NCI-H2107 treated with DMSO at 0.1 percent for 48 hours (cell line): Measurements from ENCODE around the gene CACNA1B.

Experiments used
- DNase-seq: peaks from one replicate; lab custom pipeline; 2025; ENCODE audit not compliant: unreplicated experiment; lab: John Stamatoyannopoulos, UW

CACNA1B gene

DNA sequence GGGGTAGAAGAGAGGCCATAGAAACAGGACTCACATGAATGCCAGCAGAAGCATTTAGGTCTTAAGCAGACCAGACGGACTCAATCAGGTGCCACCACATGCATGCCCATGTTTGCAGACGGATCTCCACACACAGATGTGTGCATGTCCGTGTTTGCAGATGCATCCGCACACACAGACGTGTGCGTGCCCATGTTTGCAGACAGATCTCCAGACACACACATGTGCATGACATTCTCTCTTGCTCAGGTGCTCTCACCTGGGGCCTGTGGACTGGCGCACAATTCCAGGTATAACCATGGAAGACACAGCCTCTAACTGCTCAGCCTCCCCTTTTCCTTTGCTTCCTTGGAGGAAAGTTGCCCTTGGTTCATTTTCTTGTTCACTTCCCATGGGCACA, 148.3 kb downstream of the CACNA1B start:
- DNase-seq = no peak

DNA sequence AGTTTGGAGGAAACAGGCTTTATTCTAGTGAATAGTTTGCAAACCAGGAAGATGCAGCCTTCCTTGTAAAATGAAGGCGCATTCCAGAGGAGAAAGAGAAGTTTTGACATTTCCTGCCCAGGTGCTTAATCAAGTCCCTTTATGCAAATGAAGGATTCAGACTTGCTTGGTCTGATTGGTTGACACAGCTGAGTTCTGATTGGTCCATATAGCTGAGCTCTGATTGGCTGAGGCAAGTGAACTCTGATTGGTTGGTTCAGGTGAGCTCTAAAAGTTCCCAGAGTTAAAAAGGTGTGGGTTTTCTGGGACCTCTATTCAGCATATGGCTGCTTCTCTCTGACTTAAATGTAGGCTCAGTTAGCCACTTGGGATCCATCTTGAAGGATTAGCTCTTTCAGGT, 151.0 kb downstream of the CACNA1B start:
- no peak for DNase-seq

DNA sequence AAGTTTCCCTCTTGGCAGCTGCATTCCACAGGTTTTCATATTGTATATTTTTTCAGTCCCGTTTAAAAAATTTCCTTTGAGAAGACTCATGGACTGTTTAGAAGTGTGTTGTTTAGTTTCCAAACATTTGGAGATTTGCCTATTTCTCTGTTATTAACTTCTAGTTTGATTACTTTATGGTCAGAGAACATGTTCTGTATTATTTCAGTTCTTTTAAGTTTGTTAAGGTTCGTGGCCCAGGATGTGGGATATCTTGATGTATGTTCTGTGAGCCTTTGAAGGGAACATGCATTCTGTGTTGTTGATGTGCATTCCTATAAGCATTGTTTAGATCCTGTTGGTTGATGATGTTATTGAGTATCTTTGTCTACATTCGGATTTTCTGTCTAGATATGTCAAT, 153.6 kb downstream of the CACNA1B start:
- no peak for DNase-seq

DNA sequence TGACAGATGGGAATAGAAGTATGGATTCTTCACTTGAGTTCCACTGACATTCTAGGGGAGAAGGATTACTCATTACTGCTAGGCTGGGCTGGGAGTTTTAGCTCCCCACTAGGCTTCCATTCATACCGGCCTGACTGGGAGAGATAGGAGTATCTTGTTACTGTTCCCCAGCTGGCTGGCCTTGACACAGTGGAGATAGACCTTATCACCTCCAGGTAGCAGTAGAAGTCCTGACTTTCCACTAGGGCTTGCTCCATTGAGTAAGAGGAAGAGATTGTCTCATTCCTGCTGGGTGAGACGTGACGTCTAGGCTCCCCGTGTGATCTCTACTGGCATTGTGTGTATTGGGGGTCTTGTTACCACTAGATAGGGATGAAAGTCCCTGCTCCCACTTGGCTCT, 156.4 kb downstream of the CACNA1B start:
- DNase-seq = no peak

DNA sequence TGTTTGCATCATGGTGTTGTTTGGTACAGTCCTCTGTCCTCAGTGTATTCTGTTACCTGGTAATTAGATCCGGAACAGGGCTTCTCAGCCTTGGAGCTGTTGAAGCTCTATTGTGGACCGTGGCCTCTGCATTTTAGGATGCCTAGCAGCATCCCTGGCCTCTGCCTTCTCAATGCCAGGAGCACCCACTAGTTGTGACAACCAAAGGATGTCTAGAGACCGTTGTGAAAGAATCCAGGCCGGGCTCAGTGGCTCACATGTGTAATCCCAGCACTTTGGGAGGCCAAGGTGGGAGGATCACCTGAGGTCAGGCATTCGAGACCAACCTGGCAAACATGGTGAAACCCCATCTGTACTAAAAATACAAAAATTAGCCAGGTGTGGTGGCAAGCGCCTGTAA, 159.6 kb downstream of the CACNA1B start:
- no peak for DNase-seq

DNA sequence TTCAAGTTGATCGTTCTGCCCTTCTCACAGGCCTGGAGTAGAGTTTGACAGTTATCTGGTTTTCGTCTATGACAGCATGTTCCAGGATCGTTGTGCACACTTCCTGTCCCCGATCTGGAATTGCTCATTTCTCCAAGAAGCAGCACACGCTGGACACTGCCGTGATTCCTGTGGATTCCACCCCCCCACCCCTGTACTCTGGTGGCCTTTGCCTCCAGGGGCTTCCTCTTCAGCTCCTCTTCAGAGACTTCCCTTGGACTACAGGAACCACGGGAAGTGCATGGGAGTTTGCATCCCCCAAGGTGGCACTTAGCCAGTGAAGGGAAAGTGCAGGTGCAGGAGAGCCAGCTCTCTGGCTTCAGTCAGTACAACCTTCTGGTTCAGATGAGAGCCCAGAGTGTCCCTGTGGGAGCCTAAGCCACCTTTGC, 160.7 kb downstream of the CACNA1B start:
- no peak for DNase-seq

DNA sequence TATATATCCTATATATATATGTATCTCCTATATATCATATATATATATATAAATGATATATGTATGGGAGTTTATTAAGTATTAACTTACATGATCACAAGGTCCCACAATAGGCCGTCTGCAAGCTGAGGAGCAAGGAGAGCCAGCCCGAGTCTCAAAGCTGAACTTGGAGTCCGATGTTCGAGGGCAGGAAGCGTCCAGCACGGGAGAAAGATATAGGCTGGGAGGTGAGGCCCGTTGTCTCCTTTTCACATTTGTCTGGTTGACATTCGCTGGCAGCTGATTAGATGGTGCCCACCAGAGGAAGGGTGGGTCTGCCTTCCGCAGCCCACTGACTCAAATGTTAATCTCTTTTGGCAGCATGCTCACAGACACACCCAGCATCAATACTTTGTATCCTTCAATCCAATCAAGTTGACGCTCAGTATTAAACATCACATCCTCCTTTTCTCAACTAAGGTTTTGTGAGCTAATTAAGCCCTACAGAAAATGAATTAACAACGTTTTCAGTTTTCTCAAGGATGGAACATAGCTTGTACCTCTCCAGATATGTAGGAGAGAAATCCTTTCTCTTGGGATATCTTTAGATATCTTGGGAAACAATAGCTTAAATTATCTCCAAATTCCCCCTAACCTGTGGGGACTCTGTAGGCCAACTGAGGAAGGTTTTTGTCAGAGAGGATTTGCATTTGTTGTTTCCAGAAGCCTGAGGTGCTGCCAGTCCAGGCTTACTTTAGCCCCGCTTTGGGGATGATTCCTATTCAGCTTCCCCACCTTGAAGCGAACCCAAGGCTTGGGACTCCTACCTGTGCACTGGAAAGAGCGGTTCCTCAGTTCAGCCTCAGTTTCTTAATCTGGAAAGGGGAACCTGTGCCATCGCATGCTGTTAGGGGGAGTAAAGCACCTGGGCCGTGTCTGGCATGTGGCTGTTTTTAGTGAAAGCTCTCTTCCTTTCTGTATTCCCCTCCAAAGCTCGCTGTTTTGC, 163.2 kb downstream of the CACNA1B start:
- DNase-seq = no peak

GRCh38 chr9:138042146-138042545, 164.6 kb downstream of the CACNA1B start:
- no peak for DNase-seq

GRCh38 chr9:138042640-138043039, 165.1 kb downstream of the CACNA1B start:
- DNase-seq = no peak

DNA sequence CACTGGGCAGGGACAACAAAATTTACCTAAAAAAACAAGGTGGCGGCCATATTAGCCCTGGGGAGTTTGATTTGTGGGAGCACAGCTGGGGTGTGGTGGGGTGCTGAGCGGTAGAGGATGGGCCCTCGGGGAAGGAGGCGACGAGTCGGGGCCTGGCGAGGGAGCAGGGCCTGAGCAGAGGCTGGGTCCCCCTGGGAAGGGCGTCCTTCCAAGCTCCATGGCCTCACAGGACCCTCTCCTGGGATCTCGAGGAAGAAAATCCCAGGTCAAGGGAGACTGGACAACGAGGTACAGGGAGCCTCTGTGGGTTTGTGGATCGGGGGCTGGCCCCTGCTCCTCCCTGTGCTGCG, 165.5 kb downstream of the CACNA1B start:
- no peak for DNase-seq

DNA sequence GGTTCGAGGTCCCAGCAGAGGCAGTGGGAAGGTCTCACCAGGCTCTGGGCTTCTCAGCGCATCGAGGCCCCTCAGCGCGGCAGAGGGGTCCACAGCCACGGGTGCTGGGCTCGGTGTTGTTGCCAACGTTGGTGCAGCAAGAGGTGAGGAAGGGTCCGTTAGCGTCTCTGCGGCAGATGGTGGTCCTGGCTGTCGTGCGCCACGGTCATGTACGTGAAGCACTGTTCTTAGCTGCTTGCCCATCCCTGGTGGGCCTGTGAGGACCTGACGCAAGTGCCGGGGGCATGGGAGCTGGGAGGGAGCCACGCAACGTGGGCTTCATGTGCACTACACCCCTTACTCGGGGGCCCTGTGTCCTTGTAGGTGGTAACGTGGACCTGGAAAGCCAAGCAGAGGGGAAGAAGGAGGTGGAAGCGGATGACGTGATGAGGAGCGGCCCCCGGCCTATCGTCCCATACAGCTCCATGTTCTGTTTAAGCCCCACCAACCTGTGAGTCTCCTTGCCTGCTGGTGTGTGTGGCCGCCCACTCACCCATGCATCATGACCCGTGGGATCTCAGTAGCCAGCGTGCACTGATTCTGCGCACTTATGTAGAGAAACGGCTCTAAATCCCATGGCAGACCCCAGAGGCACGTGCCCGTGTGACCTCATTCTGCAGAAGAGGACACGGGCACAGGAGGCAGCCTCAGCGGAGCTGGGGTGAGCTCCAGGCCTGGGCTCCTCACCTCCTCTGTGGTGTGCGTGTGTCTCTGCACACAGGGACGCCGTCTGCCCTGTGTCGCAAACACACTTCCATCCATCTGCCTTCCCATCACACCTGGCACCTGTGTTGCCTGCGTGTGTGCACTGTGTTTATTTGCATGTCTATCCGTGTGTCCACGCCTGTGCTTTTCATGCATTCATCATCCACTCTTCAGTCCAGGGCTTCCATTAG, 166.1 kb downstream of the CACNA1B start:
- DNase-seq = no peak

DNA sequence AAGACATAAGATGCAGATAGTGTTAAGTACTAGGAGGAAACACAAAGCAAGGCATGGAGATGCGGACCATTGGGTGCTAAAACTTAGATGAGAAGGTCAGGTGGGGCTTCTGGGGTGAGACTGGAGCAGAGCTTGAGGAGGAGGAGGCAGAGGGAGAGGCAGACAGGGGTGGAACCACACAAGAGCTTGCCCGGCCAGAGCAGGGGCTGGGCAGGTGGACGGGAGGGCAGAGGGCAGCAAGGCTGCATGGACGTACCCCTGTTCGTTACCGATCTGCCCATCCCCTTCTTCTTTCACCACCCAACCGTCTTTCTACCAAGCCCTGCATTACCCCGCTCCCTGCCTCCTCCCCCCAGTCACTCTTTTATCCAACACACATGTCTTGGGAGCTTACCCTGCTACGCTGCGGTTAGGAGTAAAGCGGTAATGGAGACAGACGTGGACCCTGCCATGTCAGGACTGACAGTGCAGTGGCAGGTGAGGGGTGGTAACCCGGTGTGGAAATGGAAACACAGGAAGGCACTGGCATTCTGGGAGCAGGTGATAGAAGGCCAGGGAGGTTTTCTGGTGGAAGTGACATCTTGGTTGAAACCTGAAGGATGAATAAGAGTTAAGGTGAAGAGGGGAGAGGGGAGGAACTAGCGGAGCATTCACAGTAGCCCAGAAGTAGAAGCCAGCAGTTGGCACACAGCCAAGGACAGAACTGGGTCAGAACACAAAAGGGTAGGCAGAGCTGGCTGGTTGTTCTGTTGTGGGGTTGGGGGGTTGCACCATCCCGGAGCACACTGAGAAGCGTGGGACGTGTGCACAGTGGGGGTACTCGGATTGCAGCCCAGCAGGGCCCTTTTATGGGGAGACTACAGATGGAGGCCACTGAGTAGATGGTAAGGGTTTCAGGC, 167.2 kb downstream of the CACNA1B start:
- no peak for DNase-seq

DNA sequence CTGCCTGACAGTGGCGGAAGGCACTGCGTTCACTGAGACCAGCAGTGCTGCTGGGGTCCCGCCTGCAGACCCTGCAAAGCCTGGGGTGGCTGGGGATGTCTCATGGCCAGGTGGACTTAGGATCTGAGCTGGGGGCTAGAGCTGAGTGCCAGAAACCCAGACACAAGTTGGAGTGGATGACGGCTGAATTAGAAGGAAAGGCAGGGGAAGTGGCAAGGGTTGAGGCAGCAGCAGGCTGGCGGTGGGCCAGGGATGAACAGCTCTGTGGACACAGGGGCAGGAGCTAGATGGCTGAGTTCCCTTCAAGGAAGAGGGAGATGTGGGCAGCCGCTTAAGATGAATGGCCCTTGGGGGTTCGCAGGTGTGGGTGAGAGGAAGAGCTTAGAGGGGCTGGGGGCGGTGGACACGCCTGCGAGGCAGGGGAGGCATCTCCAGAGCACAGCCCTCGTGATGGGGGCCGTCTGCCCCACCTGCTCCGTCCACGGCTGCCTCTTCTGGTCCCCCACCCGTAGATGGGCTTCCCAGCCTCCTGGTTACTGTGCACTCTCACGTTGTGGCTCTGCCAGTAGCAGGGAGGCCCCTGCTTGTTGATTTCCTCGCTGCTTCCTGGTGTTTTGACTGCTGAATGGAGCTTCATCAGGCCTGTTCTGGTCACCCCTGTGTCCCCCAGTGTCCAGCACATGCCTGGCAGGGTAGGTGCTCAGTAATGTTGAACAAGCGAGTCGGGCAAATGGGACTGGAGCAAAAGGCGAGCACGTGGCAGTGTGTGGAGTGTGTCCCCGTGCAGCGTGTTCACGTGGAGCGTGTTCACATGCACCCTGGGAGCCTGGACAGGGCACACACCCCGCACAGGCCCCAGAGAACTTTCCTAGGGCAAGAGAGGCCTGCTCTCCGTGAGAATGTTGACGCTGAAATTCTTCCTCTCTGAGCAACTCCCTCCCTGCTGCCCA, 168.2 kb downstream of the CACNA1B start:
- no peak for DNase-seq

DNA sequence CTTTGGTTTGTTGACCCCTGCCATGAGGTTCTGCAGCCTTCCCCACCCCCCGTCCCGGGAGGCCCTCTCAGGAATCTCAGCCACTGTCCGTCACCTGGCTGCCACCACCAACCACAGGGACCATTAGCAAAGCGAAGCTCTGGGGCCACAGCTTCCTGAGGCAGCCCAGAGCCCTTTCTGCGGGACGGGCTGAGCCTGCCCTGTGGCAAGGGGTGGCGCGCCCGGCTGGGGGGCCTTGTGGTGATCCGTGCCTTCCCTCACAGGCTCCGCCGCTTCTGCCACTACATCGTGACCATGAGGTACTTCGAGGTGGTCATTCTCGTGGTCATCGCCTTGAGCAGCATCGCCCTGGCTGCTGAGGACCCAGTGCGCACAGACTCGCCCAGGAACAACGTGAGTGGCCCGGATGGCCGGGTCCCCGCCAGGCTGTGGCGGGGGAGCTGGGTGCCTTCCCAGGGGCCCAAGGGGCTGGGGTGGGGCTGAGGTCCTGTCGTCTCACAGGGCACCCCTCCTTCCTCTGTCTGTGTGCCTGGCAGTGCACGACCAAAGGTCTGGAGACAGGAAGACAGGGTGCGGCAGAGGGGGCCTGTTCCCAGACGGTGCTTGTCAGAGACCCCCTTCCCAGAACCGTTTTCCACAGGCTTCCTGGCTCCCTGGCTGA, 169.2 kb downstream of the CACNA1B start:
- DNase-seq = no peak

DNA sequence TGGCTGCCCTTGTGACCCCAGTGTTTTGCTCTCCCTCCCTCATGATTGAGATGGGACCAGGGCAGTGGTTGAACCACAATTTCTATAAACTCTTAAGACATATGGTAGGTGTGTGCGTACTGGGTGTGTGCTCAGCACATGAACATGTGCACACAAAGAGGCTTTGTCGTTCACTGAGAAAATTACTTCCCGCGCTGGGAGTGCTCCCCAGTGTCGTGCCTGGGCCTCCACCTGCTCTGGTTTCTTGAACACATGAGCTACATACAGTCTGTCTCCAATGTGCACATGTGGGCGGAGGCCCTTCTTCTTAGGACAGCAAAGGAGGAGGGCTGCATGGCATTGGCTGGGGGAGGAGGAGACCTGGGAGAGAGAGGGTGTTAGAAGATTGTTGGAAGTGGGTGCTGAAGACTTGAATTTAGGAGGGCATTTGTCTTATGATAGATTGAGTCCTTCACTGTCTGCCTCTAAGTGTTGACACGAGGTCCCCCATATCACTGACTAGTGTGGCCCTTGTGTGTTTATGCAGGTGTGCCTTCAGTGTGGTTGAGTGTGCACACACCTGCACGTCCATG, 170.0 kb downstream of the CACNA1B start:
- DNase-seq = no peak

GRCh38 chr9:138048184-138048583, 170.6 kb downstream of the CACNA1B start:
- DNase-seq = no peak

DNA sequence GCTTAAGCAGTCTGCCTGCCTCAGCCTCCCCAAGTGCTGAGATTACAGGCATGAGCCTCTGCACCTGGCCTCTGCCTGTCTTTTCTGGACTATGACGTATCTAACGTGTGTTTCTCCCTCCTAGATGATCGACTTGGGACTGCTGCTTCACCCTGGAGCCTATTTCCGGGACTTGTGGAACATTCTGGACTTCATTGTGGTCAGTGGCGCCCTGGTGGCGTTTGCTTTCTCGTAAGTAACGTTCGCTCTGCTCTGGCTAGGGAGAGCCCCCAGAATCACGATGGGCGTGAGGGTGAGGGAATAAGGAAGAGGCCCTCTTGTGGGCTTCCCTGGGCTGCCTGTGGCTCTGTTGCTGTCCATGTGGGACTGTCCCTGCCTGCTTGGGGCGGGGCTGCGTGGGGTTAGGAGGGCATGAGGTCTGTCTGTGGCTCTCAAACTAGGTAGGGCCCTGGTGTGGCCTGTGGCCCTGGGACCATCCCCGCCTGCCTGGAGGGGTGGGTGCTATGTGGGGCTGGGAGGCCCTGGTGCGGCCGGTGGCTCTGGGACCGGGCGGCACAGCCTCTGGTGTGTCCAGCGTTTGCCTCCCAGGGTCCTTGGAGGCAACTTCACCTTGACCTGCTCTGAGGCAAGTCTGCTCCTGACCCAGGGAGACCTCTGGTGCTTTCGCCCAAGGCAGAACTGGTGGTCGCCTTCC, 171.7 kb downstream of the CACNA1B start:
- no peak for DNase-seq

- no peak for DNase-seq
These were observed 172.3 kb downstream of the CACNA1B start for GRCh38 chr9:138049779-138050471.
